Measurements from ENCODE around the gene LAPTM4A.

Gene LAPTM4A

GRCh38 chr2:19989342-19989666 lies 62.1 kb downstream of the LAPTM4A start:
- in situ Hi-C loops (cut with MboI; ENCODE audit: low sequenced_read_pairs) = no loop called here

GRCh38 chr2:19988600-19988999 lies 62.8 kb downstream of the LAPTM4A start:
- in situ Hi-C loops (cut with MboI; ENCODE audit: low sequenced_read_pairs) = no loop called here

GRCh38 chr2:19987936-19988335 lies 63.5 kb downstream of the LAPTM4A start:
- in situ Hi-C loops (cut with MboI; ENCODE audit: low sequenced_read_pairs) = no loop called here

Data from HL-60/S4 treated with retinoic acid at 250 ng/mL for 4 days and 3 days (cell line).